ENCODE measurements around the gene PIEZO2. TPM values are rescaled to one million over a fixed set of nuclear protein-coding genes. Genes with fewer than 3 reads are reported as not detected.

Gene PIEZO2
- total RNA-seq, 1 donor from 2014 or later = 50.1 TPM

GRCh38 chr18:11031966-11032365 lies 117.4 kb downstream of the PIEZO2 start:
- H3K36me3 Mint-ChIP-seq (ENCODE audit: unreplicated experiment) = peaks cover 11% of the 10 kb centered on the region
- peaks cover 4% of the 10 kb centered on the region for H3K4me1 Mint-ChIP-seq (ENCODE audit: low read depth, unreplicated experiment)
- no peak overlapping the region for H3K27ac Mint-ChIP-seq (ENCODE audit: unreplicated experiment)
- H3K4me3 Mint-ChIP-seq (ENCODE audit: unreplicated experiment) = no peak overlapping the region
- no peak for DNase-seq
- no peak for TF ChIP-seq CTCF (IDR thresholded peaks at IDR 0.05; ENCODE audit: partially characterized antibody, unreplicated experiment)
- H3K9me3 Mint-ChIP-seq (ENCODE audit: unreplicated experiment) = peaks cover 8% of the 10 kb centered on the region
- H3K27me3 Mint-ChIP-seq (ENCODE audit: unreplicated experiment) = peaks cover 4% of the 10 kb centered on the region

GRCh38 chr18:11029021-11029420 lies 120.3 kb downstream of the PIEZO2 start:
- Mint-ChIP-seq H3K27ac (ENCODE audit: unreplicated experiment) (no peak overlapping the region), H3K4me3 (ENCODE audit: unreplicated experiment) (no peak overlapping the region), H3K9me3 (ENCODE audit: unreplicated experiment) (peaks cover 3% of the 10 kb centered on the region), H3K4me1 (ENCODE audit: low read depth, unreplicated experiment) (no peaks in the 10 kb centered on the region), H3K27me3 (ENCODE audit: unreplicated experiment) (peaks cover 4% of the 10 kb centered on the region), H3K36me3 (ENCODE audit: unreplicated experiment) (peaks cover 15% of the 10 kb centered on the region)
- DNase-seq = no peak
- TF ChIP-seq CTCF (IDR thresholded peaks at IDR 0.05; ENCODE audit: partially characterized antibody, unreplicated experiment) = no peak

- no peak overlapping the region for H3K4me3 Mint-ChIP-seq (ENCODE audit: unreplicated experiment)
- no peaks in the 10 kb centered on the region for H3K4me1 Mint-ChIP-seq (ENCODE audit: low read depth, unreplicated experiment)
- peaks cover 4% of the 10 kb centered on the region for H3K27me3 Mint-ChIP-seq (ENCODE audit: unreplicated experiment)
- no peaks in the 10 kb centered on the region for H3K9me3 Mint-ChIP-seq (ENCODE audit: unreplicated experiment)
- H3K36me3 Mint-ChIP-seq (ENCODE audit: unreplicated experiment) = peaks cover 15% of the 10 kb centered on the region
- no peak for TF ChIP-seq CTCF (IDR thresholded peaks at IDR 0.05; ENCODE audit: partially characterized antibody, unreplicated experiment)
- no peak for DNase-seq
- H3K27ac Mint-ChIP-seq (ENCODE audit: unreplicated experiment) = no peak overlapping the region
These were observed 121.5 kb downstream of the PIEZO2 start for GRCh38 chr18:11027862-11028261.

- no peak for DNase-seq
- no peaks in the 10 kb centered on the region for H3K4me1 Mint-ChIP-seq (ENCODE audit: low read depth, unreplicated experiment)
- H3K27me3 Mint-ChIP-seq (ENCODE audit: unreplicated experiment) = peaks cover 4% of the 10 kb centered on the region
- H3K9me3 Mint-ChIP-seq (ENCODE audit: unreplicated experiment) = peaks cover 6% of the 10 kb centered on the region
- no peak overlapping the region for H3K4me3 Mint-ChIP-seq (ENCODE audit: unreplicated experiment)
- H3K36me3 Mint-ChIP-seq (ENCODE audit: unreplicated experiment) = peaks cover 15% of the 10 kb centered on the region
- no peak overlapping the region for H3K27ac Mint-ChIP-seq (ENCODE audit: unreplicated experiment)
- no peak for TF ChIP-seq CTCF (IDR thresholded peaks at IDR 0.05; ENCODE audit: partially characterized antibody, unreplicated experiment)
These were observed 123.7 kb downstream of the PIEZO2 start for GRCh38 chr18:11025671-11026070.

- no peak for TF ChIP-seq CTCF (IDR thresholded peaks at IDR 0.05; ENCODE audit: partially characterized antibody, unreplicated experiment)
- no peak for DNase-seq
- Mint-ChIP-seq H3K4me3 (ENCODE audit: unreplicated experiment) (no peak overlapping the region), H3K9me3 (ENCODE audit: unreplicated experiment) (peaks cover 6% of the 10 kb centered on the region), H3K36me3 (ENCODE audit: unreplicated experiment) (peaks cover 15% of the 10 kb centered on the region), H3K27me3 (ENCODE audit: unreplicated experiment) (peaks cover 2% of the 10 kb centered on the region), H3K4me1 (ENCODE audit: low read depth, unreplicated experiment) (peaks cover 2% of the 10 kb centered on the region), H3K27ac (ENCODE audit: unreplicated experiment) (no peak overlapping the region)
These were observed 124.3 kb downstream of the PIEZO2 start for GRCh38 chr18:11024928-11025669.

Measured in glutamatergic neuron (in vitro differentiated cells).